DOHH2 (cell line): Measurements from ENCODE around the gene MAD2L1.

ENCODE experiments used
- H3F3A ChIP-seq: fragments of 200-600 bp; sonication (generic), shearing (Covaris generic); 2 replicates; pipeline ENCODE4 v1.6.0; 2016; ENCODE audit warnings: antibody characterized with exemption, mild to moderate bottlenecking; ENCODE audit not compliant: control insufficient read depth, insufficient read depth
- H3K27ac ChIP-seq: fragments of 200-600 bp; sonication (generic); 2 replicates; pipeline ENCODE4 v1.5.1; 2014; ENCODE audit warnings: low read depth, mild to moderate bottlenecking, low read length, moderate library complexity
- H3K27me3 ChIP-seq: fragments of 200-600 bp; sonication (generic); 2 replicates; pipeline ENCODE4 v1.6.1; 2014; ENCODE audit warnings: mild to moderate bottlenecking, low read length, mixed read lengths; ENCODE audit not compliant: control insufficient read depth
- H3K36me3 ChIP-seq: fragments of 200-600 bp; sonication (generic); 2 replicates; pipeline ENCODE4 v1.6.1; 2014; ENCODE audit warnings: mild to moderate bottlenecking, low read length, moderate library complexity, mixed read lengths; ENCODE audit not compliant: control insufficient read depth
- H3K4me1 ChIP-seq: fragments of 200-600 bp; sonication (generic); 2 replicates; pipeline ENCODE4 v1.6.1; 2014; ENCODE audit warnings: mild to moderate bottlenecking, low read length, mixed read lengths; ENCODE audit not compliant: control insufficient read depth
- H3K4me2 ChIP-seq: fragments of 200-600 bp; sonication (generic); 2 replicates; pipeline ENCODE4 v1.6.0; 2014; ENCODE audit warnings: mild to moderate bottlenecking, low read length, moderate library complexity
- H3K4me3 ChIP-seq: fragments of 200-600 bp; sonication (generic); 2 replicates; pipeline ENCODE4 v1.5.1; 2014; ENCODE audit warnings: mild to moderate bottlenecking, low read length, mixed read lengths
- H3K79me2 ChIP-seq: fragments of 200-600 bp; sonication (generic); 2 replicates; pipeline ENCODE4 v1.6.1; 2014; ENCODE audit warnings: mild to moderate bottlenecking, low read length, mixed read lengths; ENCODE audit not compliant: control insufficient read depth
- H3K9me2 ChIP-seq: fragments of 200-600 bp; sonication (generic); replicated peaks from 2 replicates; pipeline ENCODE4 v1.6.1; 2014; ENCODE audit warnings: mild to moderate bottlenecking, low read length, mixed read lengths; ENCODE audit not compliant: control insufficient read depth
- H3K9me3 ChIP-seq: fragments of 200-600 bp; sonication (generic); 2 replicates; pipeline ENCODE4 v1.6.1; 2014; ENCODE audit warnings: antibody characterized with exemption, low read length, mixed read lengths; ENCODE audit not compliant: control insufficient read depth, insufficient read depth
- H4K20me1 ChIP-seq: fragments of 200-600 bp; sonication (generic); 2 replicates; pipeline ENCODE4 v1.6.0; 2014; ENCODE audit warnings: low read depth, mild to moderate bottlenecking, antibody characterized with exemption, low read length, moderate library complexity; ENCODE audit not compliant: control insufficient read depth, insufficient read depth
- CTCF ChIP-seq: fragments of 200-600 bp; sonication (generic); IDR thresholded peaks from one replicate; pipeline ENCODE4 v1.5.1; 2014; ENCODE audit warnings: antibody characterized with exemption, mild to moderate bottlenecking, low read depth, low read length; ENCODE audit not compliant: poor library complexity, severe bottlenecking
- EZH2phosphoT487 ChIP-seq: fragments of 200-600 bp; sonication (generic); IDR thresholded peaks from 2 replicates; pipeline ENCODE4 v1.6.1; 2017; ENCODE audit warnings: borderline replicate concordance, mild to moderate bottlenecking, antibody characterized with exemption, low read length, moderate library complexity, mixed read lengths

Gene MAD2L1

GRCh38 chr4:120059036-120059435 is 7.6 kb downstream of the MAD2L1 start:
- Histone ChIP-seq H4K20me1 (peaks cover 9% of the 10 kb centered on the region), H3K4me1 (peaks cover 69% of the 10 kb centered on the region), H3K9me3 (no peaks in the 10 kb centered on the region), H3K27ac (no peak overlapping the region), H3K4me2 (no peak overlapping the region), H3K4me3 (no peak overlapping the region), H3K36me3 (peaks cover 89% of the 10 kb centered on the region), H3K79me2 (peaks cover 57% of the 10 kb centered on the region), H3K27me3 (no peaks in the 10 kb centered on the region), H3F3A (peaks cover 24% of the 10 kb centered on the region; the same call in 1 of the 2 replicates), H3K9me2 (no peaks in the 10 kb centered on the region)
- TF ChIP-seq EZH2phosphoT487 (no peak), CTCF (no peak)

GRCh38 chr4:120057416-120057815 is 9.2 kb downstream of the MAD2L1 start:
- TF ChIP-seq CTCF = no peak
- TF ChIP-seq EZH2phosphoT487 = no peak
- peaks cover 41% of the 10 kb centered on the region for H3K79me2 ChIP-seq
- 0 out of 2 replicates have a peak, but pooled peaks cover 4% of the 10 kb centered on the region for H4K20me1 ChIP-seq
- peaks cover 73% of the 10 kb centered on the region for H3K36me3 ChIP-seq
- no peak overlapping the region for H3K27ac ChIP-seq
- H3K9me2 ChIP-seq = no peaks in the 10 kb centered on the region
- peaks cover 24% of the 10 kb centered on the region; the same call in 1 of the 2 replicates for H3F3A ChIP-seq
- peak overlapping the region; percentile 33; the same call in 1 of the 2 replicates for H3K4me2 ChIP-seq
- H3K4me1 ChIP-seq = peaks cover 60% of the 10 kb centered on the region
- H3K4me3 ChIP-seq = no peak overlapping the region
- no peaks in the 10 kb centered on the region for H3K27me3 ChIP-seq
- H3K9me3 ChIP-seq = no peaks in the 10 kb centered on the region

GRCh38 chr4:120056246-120056645 is 10.4 kb downstream of the MAD2L1 start:
- peaks cover 63% of the 10 kb centered on the region for H3K36me3 ChIP-seq

More at GRCh38 chr4:120056246-120056645, 10.4 kb downstream of the MAD2L1 start:
- H3K4me2 ChIP-seq = peak overlapping the region; percentile 33
- TF ChIP-seq CTCF (peak; percentile 28), EZH2phosphoT487 (no peak)
- peaks cover 54% of the 10 kb centered on the region for H3K4me1 ChIP-seq
- no peaks in the 10 kb centered on the region for H4K20me1 ChIP-seq
- no peaks in the 10 kb centered on the region for H3K9me3 ChIP-seq
- peaks cover 24% of the 10 kb centered on the region; the same call in 1 of the 2 replicates for H3F3A ChIP-seq
- H3K9me2 ChIP-seq = no peaks in the 10 kb centered on the region
- no peak overlapping the region for H3K27ac ChIP-seq
- H3K4me3 ChIP-seq = 0 out of 2 replicates have a peak overlapping the region, but pooled peaks have one; percentile 1
- no peaks in the 10 kb centered on the region for H3K27me3 ChIP-seq
- peaks cover 31% of the 10 kb centered on the region for H3K79me2 ChIP-seq
